GM23248 (cell line): ENCODE measurements around the gene AAMP. TPM values are rescaled to one million over a fixed set of nuclear protein-coding genes. Genes with fewer than 3 reads are reported as not detected.
A peak's percentile ranks its signal among the peaks of the same experiment; 100 is the strongest.

Experiments
- DNase-seq: peaks from one replicate; pipeline ENCODE4 v3.0.0-alpha.2; 2015
- H2AFZ ChIP-seq: fragments of 200-600 bp; sonication (generic); 2 replicates; pipeline ENCODE4 v1.6.1; 2016; ENCODE audit warnings: antibody characterized with exemption
- H3F3A ChIP-seq: fragments of 200-600 bp; sonication (generic); 2 replicates; pipeline ENCODE4 v1.6.1; 2016; ENCODE audit warnings: mild to moderate bottlenecking, antibody characterized with exemption, mixed run types; ENCODE audit not compliant: insufficient read depth
- H3K27ac ChIP-seq: fragments of 200-600 bp; sonication (generic); 2 replicates; pipeline ENCODE4 v1.5.1; 2016; ENCODE audit warnings: mild to moderate bottlenecking
- H3K27me3 ChIP-seq: fragments of 200-600 bp; sonication (generic); replicated peaks from 2 replicates; pipeline ENCODE4 v1.6.1; 2016; ENCODE audit warnings: mild to moderate bottlenecking; ENCODE audit not compliant: insufficient read depth
- H3K36me3 ChIP-seq: fragments of 200-600 bp; sonication (generic); 2 replicates; pipeline ENCODE4 v1.6.1; 2016; ENCODE audit warnings: low read depth, mild to moderate bottlenecking
- H3K4me1 ChIP-seq: fragments of 200-600 bp; sonication (generic); 2 replicates; pipeline ENCODE4 v1.6.1; 2016; ENCODE audit warnings: mild to moderate bottlenecking; ENCODE audit not compliant: insufficient read depth
- H3K4me2 ChIP-seq: fragments of 200-600 bp; sonication (generic); one replicate; pipeline ENCODE4 v1.6.1; 2016; ENCODE audit warnings: mild to moderate bottlenecking; ENCODE audit not compliant: unreplicated experiment
- H3K4me3 ChIP-seq: fragments of 200-600 bp; sonication (generic); 2 replicates; pipeline ENCODE4 v1.5.1; 2016; ENCODE audit warnings: mild to moderate bottlenecking
- H3K79me2 ChIP-seq: fragments of 200-600 bp; sonication (generic); 2 replicates; pipeline ENCODE4 v1.6.1; 2016; ENCODE audit warnings: mild to moderate bottlenecking; ENCODE audit not compliant: insufficient read depth
- H3K9ac ChIP-seq: fragments of 200-600 bp; sonication (generic); 2 replicates; pipeline ENCODE4 v1.6.1; 2016; ENCODE audit warnings: mild to moderate bottlenecking
- H3K9me2 ChIP-seq: fragments of 200-600 bp; sonication (generic); 2 replicates; pipeline ENCODE4 v1.6.1; 2016; ENCODE audit warnings: mixed run types, mild to moderate bottlenecking, moderate library complexity; ENCODE audit not compliant: insufficient read depth
- H3K9me3 ChIP-seq: fragments of 200-600 bp; sonication (generic); one replicate; pipeline ENCODE4 v1.6.1; 2017; ENCODE audit warnings: low read depth
- H4K20me1 ChIP-seq: fragments of 200-600 bp; sonication (generic); 2 replicates; pipeline ENCODE4 v1.6.0; 2016; ENCODE audit not compliant: insufficient read depth
- EZH2 ChIP-seq: fragments of 200-600 bp; sonication (generic); IDR thresholded peaks from 2 replicates; pipeline ENCODE4 v1.6.1; 2018; ENCODE audit warnings: antibody characterized with exemption, mild to moderate bottlenecking; ENCODE audit not compliant: insufficient read depth, poor library complexity, severe bottlenecking
- EZH2phosphoT487 ChIP-seq: fragments of 200-600 bp; sonication (generic); IDR thresholded peaks from 2 replicates; pipeline ENCODE4 v1.6.1; 2018; ENCODE audit warnings: antibody characterized with exemption, moderate library complexity, mild to moderate bottlenecking, low read depth; ENCODE audit not compliant: insufficient read depth
- WGBS, 2 experiments: methylation state at CpG; one replicate each; pipeline ENCODE4 v1.1.6; 2015 to 2017; ENCODE audit warnings: low lambda C conversion rate in 2 of 2, low coverage in 1 of 2; ENCODE audit errors: missing lambda C conversion rate in 2 of 2; 5-methylcytosine and 5-hydroxymethylcytosine counted together
- in situ Hi-C: fragments of 300-500 bp; cut with MboI; formaldehyde crosslinking; loops from 2 replicates; pipeline ENCODE4 v1.15.0; 2020
- polyA plus RNA-seq: library from polyadenylated mRNA; unstranded; fragments of >200 nt; fragmentation: Nextera tagmentation; extraction: Ambion mirVana; gene quantifications from 2 replicates; pipeline ENCODE4 v1.2.1, GENCODE V29; 2016
- total RNA-seq: library from RNA; depleted of rRNA; stranded (reverse); fragments of >200 nt; shearing (Covaris generic); gene quantifications from 2 replicates; pipeline ENCODE4 v1.2.3, GENCODE V29; 2014

The AAMP gene
- total and polyA plus RNA-seq, 2 experiments from 2014 or later, result 114 to 117 TPM

GRCh38 chr2:218282173-218282991, 12.4 kb upstream of the AAMP start:
- peaks cover 89% of the 10 kb centered on the region for H3K79me2 ChIP-seq
- no peaks in the 10 kb centered on the region for H3K27me3 ChIP-seq
- H3K9me2 ChIP-seq, result no peaks in the 10 kb centered on the region
- H2AFZ ChIP-seq, result 0 out of 2 replicates have a peak overlapping the region, but pooled peaks have one; percentile 21
- 12 to 14% methylated on average over 12 to 17 of the region's 17 CpGs for WGBS, 2 experiments
- DNase-seq, result peak; percentile 89
- peaks cover 11% of the 10 kb centered on the region; the same call in 1 of the 2 replicates for H3K36me3 ChIP-seq
- TF ChIP-seq EZH2phosphoT487 (no peak), EZH2 (no peak)
- peaks cover 45% of the 10 kb centered on the region for H3F3A ChIP-seq
- H4K20me1 ChIP-seq, result no peaks in the 10 kb centered on the region
- in situ Hi-C loops, result no loop called here
- peak overlapping the region; percentile 87 for H3K9ac ChIP-seq
- peak overlapping the region; percentile 99 for H3K27ac ChIP-seq
- H3K4me1 ChIP-seq, result peaks cover 56% of the 10 kb centered on the region
- H3K4me2 ChIP-seq, result peak overlapping the region; percentile 80
- H3K4me3 ChIP-seq, result peak overlapping the region; percentile 19
- H3K9me3 ChIP-seq, result no peaks in the 10 kb centered on the region

- 72 to 77% methylated on average over 3 of the region's 3 CpGs for WGBS, 2 experiments
- peak overlapping the region; percentile 80 for H3K4me2 ChIP-seq
- peaks cover 97% of the 10 kb centered on the region for H3K79me2 ChIP-seq
- H3K9ac ChIP-seq, result peak overlapping the region; percentile 87
- H3K27ac ChIP-seq, result peak overlapping the region; percentile 99
- peaks cover 53% of the 10 kb centered on the region for H3K4me1 ChIP-seq
- H3K36me3 ChIP-seq, result peaks cover 11% of the 10 kb centered on the region; the same call in 1 of the 2 replicates
- no peaks in the 10 kb centered on the region for H3K9me2 ChIP-seq
- in situ Hi-C loops, result no loop called here
- no peak overlapping the region for H2AFZ ChIP-seq
- no peaks in the 10 kb centered on the region for H3K27me3 ChIP-seq
- no peaks in the 10 kb centered on the region for H4K20me1 ChIP-seq
- no peaks in the 10 kb centered on the region for H3K9me3 ChIP-seq
- H3F3A ChIP-seq, result peaks cover 44% of the 10 kb centered on the region
- peak; percentile 63 for DNase-seq
- no peak overlapping the region for H3K4me3 ChIP-seq
- TF ChIP-seq EZH2phosphoT487 (no peak), EZH2 (no peak)
These were observed 11.5 kb upstream of the AAMP start for GRCh38 chr2:218281449-218281848.

- TF ChIP-seq EZH2, result no peak
- Histone ChIP-seq H3F3A (peaks cover 33% of the 10 kb centered on the region), H3K79me2 (peaks cover 98% of the 10 kb centered on the region), H3K4me2 (no peak overlapping the region), H3K4me1 (peaks cover 42% of the 10 kb centered on the region), H3K9ac (no peak overlapping the region), H3K36me3 (peaks cover 19% of the 10 kb centered on the region; the same call in 1 of the 2 replicates), H3K27ac (no peak overlapping the region), H2AFZ (no peak overlapping the region), H3K27me3 (no peaks in the 10 kb centered on the region), H3K9me3 (no peaks in the 10 kb centered on the region), H4K20me1 (no peaks in the 10 kb centered on the region), H3K9me2 (no peaks in the 10 kb centered on the region), H3K4me3 (no peak overlapping the region)
- WGBS, 2 experiments, result 91 to 94% methylated on average over 12 to 14 of the region's 14 CpGs
- in situ Hi-C loops, result no loop called here
- no peak for DNase-seq
These were observed 10.4 kb upstream of the AAMP start for GRCh38 chr2:218280260-218280870.

- Histone ChIP-seq H3K79me2 (peaks cover 97% of the 10 kb centered on the region), H3K4me3 (no peak overlapping the region), H3K36me3 (peaks cover 21% of the 10 kb centered on the region; the same call in 1 of the 2 replicates), H3K27me3 (no peaks in the 10 kb centered on the region), H3K9me2 (no peaks in the 10 kb centered on the region), H3K27ac (no peak overlapping the region), H3F3A (peaks cover 34% of the 10 kb centered on the region), H3K9ac (no peak overlapping the region), H3K4me1 (peaks cover 26% of the 10 kb centered on the region), H2AFZ (no peak overlapping the region), H3K4me2 (no peak overlapping the region), H4K20me1 (no peaks in the 10 kb centered on the region), H3K9me3 (no peaks in the 10 kb centered on the region)
- no peak for DNase-seq
- TF ChIP-seq EZH2phosphoT487 (no peak), EZH2 (no peak)
- 83 to 84% methylated on average over 16 of the region's 16 CpGs for WGBS, 2 experiments
- in situ Hi-C loops, result no loop called here
These were observed 8.8 kb upstream of the AAMP start for GRCh38 chr2:218278531-218279360.
